Lung microvascular endothelial cell (primary cell): ENCODE results near the gene RXRA. TPM values are rescaled to one million over a fixed set of nuclear protein-coding genes. Genes with fewer than 3 reads are reported as not detected.

Source experiments
- DNase-seq, 2 donors: peaks; one replicate each; pipeline versions ENCODE4 v3.0.0 to v3.0.0-alpha.2; 2010; ENCODE audit warnings: low read depth in 2 of 2
- total RNA-seq: library from RNA; depleted of rRNA; stranded (reverse); fragments of >200 nt; gene quantifications from 2 replicates; pipeline ENCODE4 v1.2.1, GENCODE V29; 2014

The RXRA gene
- total RNA-seq, 1 donor from 2014 or later, result 14.9 TPM

DNA sequence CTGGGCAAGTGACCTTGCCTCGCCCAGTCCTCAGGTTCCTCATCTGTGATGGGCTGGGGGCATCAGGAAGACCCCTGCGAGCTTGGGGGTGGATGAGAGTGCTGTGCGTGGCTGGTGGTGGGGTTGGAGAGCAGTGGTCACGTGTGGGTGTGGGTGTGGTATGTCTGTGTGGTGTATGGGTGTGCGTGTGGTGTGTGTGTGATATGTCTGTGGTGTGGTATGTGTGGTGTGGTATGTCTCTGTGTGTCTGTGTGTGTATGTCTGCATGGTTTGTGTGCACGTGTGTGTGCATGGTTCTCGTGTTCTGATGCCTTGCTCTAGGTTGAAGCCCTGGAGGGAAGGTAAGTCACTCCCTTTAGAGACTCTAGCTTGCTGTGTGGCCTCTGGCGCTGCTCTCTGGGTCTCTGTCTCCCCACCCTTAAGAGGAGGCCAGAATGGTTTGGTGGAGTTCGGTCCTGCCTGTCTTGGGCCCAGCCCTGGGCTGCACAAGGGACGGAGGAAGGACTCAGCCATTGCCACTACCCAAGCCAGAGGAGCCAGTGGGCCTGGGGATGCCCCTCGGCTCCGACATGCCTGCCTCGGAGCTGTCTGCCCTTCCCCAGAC lies 87.0 kb downstream of the RXRA start:
- DNase-seq, result peak; percentile 22

DNA sequence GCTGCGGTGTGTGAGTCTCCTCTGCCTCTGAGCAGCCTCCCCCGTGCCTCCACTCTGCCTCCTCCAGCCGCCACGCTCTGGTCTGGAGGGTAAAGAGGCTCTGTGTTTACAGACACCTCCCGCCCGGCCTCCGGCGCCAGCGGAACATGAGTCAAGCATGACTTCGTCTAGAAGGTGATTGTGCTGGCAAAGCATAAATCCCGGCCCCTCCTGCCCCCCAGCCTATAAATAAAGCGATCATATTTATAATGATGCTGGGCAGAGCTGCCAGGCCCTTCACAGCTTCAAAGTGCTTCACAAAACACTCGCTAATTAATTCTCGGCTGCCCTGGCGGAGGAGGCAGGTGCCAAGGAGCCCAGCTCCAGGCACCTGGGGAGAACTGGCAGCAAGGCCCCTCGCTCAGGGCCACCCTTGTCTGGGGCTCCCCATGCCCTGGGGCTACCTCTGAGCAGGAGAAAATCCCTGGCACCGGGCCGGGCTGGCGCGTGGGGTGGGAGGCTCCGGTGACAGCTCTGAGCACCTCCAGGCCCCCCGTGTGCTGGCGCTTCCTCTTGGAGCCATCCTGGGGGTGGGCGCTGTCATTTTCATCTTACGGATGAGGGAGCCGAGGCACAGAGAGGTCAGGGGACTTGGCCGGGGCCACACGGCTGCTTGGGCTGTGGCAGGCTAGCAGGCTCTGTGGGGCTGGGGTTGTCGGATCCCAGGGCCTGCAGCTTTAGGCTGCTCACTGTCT lies 87.8 kb downstream of the RXRA start:
- peak; percentile 62 to 95 for DNase-seq

DNA sequence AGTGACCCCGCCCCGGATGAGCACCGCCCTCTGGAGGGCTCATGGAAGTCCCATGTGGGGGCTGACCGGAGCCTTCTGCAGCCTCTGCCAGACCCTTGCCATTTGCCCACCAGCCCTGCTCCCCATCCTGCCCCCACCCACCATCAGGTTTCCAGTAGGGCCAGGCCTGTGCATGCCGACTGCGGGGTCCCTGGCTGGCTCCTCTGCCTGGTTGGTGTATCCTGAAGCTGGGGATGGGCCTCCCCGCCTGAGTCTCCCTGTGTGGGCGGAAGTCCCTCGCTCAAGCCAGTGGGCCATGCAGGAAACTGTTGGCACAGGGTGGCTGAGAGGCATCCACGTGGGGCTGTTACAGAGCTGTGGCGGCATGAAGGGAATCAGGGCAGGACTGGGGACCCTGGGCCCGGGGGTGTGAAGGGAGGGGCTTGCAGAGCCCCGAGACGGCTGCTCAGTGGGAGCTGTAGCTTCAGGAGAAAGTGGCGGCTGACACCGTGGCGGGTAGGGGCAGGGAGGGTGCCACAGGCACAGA lies 88.7 kb downstream of the RXRA start:
- DNase-seq, result no peak

DNA sequence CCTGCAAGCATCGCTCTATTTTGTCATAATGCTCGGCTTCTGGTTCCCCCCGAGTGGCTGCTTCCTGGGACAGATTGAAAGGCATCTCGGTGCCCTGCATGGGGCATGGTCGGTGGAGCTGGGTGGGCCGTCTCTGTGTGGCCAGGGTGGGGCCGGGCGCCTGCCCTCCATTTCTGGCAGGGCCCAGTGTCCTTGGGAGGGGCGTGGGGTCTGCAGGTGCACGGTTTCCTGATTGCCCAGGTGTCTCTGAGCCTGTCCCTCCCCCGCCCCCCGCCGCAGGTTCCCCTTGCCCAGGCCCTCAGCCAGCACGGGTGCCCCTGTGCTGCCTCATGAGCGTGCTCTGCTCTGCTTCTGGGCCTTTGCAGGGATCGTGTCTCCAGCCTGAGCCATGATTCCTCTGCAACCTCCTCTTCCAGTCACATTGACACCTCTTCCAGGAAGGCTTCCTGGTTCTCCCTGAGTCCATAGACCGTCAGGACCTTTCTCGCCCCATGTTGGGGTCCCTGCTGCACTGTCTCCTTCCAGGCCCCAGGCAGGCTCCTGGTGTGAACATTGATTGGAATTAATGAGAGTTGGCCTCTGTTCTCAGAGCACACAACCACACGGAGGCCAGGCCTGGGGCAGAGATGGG lies 90.2 kb downstream of the RXRA start:
- DNase-seq, result no peak

DNA sequence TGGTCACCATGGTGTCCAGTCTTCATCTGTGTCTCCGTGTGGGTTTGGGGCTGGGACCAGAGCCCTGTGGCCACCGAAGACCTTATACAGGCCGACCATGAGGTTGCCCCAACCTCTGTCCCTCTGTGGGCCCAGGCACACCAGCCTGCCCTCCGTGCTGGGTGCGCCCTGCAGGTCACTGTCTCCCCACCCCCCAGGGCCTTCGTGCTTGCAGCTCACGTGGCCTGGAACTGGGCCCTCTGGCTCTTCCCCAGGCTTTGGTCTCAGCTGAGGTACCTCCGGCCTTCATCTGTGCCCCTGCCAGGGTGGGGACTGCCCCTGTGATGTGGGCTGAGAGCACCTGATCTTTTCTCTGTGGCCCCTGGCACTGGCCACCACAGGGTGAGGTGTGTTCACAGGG lies 92.1 kb downstream of the RXRA start:
- no peak for DNase-seq

DNA sequence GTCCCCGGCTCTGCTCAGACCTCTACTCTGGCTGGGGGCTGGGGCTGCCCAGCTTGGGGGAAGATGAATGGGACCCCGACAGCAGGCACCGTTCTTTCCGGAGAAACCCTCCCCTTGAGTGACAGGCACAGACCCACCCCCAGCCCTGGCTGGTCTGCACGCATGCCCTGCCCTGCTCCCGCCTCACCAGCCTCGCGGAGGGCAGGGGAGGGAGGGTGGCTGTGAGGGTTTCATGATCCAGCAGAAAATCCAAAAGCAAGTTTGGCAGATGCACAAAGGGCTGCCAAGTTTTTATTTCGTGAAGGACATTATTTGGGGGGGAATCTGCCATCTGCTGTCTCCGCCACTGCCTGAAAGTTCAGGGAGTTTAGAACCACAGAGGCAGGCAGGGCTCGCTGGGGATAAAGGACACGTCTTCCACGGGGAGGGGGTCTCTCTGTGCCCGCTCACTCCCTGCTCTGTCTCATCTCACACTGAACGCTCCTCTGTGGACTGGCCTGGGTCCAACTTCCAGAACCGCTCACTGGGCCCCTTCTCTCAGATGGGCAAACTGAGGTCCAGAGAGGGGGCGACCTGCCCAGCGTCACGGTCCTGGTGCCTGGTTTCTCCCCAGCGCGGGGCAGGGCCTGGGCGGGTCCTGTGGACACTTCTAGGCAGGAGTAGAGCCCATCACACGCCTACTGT lies 92.9 kb downstream of the RXRA start:
- no peak for DNase-seq

DNA sequence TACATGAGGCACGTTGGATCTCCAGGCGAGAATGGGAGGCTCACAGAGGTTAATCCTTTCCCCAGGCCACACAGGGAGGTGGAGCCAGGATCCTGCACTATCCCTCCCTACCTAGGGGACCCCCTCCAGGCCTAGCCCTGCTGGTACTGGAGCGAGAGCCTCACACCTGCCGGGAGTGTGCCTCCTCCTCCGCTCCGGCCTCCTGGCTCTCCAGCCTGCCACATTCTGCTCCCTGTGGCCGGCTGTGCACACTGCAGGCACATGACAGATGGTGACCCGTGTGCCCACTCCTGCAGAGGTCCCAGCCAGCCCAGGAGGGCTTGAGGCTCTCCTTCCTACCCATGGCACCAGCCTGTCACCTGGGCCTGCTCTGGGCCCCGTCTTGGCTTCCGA lies 93.4 kb downstream of the RXRA start:
- DNase-seq, result peak in 1 of 2 donors; percentile 45

DNA sequence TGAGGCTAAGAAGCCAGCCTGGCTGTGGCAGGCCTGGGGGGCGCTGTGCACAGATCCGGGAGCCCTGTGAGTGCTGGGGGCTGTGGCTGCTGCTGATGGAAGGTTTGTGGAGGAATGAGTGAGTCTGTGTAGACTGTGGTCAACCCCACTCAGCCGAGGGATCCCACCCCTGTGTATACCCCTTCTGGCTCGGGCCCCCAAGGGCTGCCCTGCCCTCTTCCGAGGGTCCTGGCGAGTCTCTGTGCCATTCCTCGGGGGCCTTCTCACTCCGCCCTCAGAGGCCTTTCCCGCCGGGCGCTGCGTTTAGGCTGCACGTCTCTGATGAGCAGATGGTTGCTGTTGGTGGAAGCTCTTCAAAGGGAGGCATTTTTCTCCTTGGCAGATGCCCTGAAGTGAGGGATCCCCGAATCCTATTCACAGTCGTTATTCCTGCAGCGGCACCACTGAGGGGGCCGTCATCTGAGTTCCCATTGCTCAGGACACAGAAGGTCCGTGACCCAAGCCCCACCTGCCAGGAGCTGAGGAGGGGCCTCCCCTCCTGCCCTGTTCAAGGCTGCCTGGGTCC lies 94.1 kb downstream of the RXRA start:
- no peak for DNase-seq

DNA sequence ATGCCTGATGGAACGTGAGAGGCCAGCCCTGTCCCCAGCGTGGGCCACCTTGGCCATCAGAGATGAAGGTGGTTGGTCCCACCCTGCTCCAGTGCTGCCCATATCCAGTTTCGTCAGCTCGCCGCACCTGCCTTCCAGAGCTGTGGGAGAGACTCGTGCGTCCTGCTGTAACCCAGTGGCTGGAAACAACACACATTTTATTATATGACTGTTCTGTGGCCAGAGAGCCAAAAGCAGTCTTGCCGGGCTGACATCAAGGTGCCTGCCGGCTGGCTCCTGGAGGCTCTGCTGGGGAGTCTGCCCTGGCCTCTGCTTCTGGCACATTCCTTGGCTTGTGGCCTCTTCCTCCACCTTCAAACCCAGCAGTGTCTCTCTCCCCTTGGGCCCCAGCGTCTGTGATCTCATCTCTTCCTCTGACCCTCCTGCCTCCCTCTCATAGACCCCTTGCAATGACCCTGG lies 94.7 kb downstream of the RXRA start:
- no peak for DNase-seq

DNA sequence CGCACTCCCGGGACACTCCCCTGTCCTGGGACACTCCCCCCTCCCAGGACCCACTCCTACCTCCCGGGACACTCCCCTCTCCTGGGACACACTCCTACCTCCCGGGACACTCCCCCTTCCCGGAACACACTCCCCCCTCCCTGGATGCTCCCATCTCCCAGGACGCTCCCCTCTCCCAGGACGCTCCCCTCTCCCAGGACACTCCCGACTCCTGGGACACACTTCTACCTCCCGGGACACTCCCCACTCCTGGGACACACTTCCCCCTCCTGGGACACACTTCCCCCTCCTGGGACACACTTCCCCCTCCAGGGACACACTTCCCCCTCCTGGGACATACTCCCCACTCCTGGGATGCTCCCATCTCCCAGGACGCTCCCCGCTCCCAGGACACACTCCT lies 95.6 kb downstream of the RXRA start:
- no peak for DNase-seq

DNA sequence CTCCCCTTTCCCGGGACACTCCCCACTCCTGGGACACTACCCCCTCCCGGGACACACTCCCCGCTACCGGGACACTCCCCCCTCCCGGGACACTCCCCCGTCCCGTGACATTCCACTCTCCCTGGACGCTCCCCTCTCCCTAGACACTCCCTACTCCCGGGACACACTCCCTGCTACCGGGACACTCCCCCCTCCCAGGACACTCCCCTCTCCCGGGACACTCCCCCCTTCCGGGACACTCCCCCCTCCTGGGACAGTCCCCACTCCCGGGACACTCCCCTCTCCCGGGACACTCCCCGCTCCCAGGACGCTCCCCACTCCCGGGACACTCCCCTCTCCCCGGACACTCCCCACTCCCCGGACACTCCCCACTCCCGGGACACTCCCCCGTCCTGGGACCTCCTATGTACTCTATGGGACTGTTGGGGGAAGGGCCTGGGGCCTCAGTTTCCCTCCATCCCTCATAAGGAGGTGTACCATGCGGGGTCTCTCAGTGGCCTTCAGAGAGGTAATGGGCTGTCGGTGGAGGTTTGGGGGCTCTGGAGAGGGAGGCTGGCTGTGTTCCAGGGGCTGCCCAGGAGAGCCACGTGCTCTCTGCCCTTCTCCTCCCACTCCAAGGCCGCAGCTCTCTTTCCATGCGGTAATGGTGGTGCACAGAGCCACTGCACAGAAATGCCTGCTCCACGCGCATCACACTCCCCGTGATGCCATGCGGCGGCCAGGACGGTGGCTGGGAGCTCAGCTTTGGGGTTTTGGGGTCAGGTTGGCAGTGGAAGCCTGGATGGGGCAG lies 96.2 kb downstream of the RXRA start:
- DNase-seq, result peak in 1 of 2 donors; percentile 28

DNA sequence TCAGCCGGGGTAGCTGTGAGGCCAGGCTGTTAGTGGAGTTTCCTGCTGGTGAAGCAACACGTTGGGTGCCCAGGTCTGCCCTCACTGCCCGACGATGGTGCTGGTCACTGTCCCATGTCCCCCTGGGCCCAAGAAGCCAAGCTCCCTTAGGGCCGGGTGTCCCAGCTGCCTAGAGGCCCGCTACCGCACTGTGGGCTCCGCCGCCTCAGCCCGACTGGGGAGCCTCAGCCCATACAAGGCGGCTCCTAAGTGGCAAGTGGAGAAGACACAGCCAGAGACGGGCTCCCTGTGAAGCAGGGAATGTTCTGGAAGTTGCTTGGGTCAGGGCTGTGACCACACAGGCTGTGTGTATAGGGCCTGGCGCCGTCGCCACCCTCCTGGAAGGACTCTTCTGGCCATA lies 96.9 kb downstream of the RXRA start:
- DNase-seq, result no peak

DNA sequence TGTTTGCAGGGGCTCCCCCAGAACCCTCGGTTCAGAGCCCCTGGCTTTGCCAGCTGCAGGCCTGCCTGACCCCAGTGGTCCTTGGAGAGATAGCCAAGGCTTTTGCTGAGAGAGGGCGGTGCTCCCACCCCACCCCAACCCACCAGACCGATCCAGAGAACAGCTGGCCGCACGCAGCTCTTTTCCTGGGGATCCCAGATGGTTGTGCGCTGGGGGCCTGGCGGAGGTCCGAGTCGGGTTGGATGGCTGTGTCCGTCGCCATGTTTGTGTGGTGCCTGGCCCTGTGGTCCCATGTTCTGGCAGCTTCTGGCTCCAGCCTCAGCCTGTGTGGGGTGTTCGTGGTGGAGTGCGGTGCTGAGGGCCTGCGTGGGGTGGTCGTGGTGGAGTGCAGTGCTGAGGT lies 97.5 kb downstream of the RXRA start:
- no peak for DNase-seq

DNA sequence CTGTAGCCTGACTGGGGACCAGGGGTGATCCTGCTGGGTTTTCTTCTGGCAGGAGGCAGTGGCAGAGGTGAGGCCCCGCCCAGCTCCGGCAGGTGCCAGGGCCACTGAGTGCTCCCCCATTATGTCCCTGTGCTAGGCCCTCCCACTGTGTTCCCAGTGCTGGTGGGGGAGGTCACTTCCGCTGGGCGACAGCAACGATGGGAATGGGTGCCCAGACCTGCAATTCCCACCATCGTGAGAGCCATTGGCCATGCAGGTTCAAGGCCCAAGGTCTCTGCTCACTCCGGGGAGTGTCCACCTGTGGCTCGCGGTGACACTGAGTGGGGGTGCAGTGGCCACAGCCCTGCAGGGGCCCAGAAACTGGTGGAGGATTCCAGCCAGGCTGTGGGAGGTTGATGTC lies 98.6 kb downstream of the RXRA start:
- no peak for DNase-seq

DNA sequence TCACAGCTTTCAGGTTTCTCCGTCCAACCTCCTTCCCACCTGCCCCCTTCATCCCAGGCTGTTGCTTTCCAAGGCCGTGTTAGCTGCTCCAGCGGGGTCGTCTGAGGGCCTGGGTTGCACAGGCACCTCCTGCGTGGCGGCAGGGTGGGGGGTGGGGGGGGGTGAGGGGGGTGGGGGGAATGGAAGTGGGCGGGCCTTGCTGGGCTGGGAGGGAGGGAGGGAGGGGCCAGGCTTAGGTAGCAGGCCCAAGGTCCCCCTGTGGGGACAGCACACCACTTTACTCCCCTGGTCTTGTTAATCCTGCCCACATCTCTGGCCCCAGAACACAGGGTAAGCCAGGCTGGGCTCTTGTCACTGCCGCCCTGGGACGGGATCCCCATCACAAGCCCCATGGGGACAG lies 99.1 kb downstream of the RXRA start:
- no peak for DNase-seq

DNA sequence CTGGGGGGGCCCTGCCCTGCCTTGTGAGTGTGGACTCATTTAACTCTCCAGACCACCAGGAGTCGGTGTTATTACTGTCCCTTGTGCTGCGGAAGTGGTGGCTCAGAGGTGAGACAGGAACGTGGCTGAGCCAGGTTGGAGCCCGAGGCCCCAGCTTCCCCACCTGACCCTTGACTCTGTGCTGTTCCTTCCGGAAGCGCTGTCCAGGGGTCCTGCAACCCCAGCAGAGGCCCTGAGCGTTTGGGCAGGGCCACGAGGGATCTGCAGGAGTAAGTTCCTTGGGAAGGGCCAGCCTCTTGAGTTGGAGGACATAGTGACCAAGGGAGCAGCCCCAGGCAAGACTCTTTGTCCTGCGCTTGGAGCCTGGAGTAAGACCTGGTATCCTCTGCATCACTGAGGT lies 99.6 kb downstream of the RXRA start:
- no peak for DNase-seq

DNA sequence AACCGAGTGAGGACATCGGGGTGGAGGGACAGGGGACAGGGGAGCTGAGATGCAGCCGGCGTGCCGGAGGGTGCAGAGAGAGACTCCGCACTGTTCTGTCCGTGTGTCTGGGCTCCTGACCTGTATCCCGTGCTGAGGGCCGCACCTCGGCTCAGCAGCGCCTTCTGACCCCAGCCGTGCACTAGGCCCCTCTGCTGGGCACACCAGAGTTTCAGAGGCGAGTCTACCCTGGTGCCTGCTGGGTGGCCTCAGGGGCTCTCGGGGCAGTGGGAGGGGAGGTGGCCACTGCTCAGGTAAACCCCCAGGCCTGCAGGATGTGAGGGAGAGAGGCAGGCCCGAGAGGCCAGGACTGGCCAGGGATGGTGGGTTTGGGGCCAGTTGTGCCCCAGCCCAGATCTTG lies 100.2 kb downstream of the RXRA start:
- no peak for DNase-seq

DNA sequence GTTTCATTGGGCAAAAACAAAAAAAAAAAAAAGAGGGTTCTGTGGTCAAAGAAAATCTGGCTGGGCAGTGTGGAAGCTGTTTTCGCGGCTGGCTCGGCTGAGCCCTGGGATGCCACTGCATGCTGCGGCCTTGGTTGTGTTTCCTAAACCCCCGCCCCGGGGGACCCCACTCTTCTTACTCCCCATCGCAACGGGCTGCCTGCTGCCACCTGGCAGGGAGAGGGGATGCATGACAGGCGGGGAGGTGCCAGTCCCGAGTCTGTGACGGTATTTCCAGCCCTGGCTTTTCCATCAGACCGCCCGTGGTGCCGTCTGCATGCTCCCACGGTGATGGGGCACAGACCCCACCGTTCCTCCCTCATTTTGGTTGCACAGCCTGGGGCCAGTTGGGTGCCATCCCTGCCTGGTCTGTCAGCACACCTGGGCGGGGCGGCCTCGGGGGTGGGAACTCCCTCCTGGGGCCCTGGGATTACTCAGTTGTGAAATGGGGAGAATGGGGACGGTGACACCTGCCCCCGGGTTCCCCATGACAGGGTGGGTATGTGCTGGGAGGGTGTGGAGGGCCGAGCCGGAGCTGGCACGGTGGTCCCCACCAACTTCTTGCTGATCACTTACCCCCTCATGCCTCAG lies 101.0 kb downstream of the RXRA start:
- no peak for DNase-seq

DNA sequence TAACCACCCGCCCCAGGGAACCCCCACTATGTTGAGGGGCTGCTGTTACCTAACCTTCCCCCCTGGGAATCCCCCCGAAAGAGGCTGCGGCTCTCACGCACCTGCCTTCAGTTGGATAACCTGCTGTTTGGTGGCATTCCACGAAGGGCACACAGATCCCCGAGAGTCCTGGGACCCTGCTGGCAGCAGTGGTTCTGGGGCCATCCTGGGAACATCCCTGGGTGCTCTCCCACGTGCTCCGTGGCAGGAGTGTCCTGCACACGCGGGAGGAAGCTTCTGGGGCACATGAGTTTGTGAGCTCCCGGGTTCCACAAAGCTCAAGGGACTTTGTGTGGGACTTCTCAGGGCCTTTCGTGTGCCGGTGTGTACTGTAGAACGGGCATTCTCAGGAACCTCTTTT lies 102.3 kb downstream of the RXRA start:
- DNase-seq, result no peak

DNA sequence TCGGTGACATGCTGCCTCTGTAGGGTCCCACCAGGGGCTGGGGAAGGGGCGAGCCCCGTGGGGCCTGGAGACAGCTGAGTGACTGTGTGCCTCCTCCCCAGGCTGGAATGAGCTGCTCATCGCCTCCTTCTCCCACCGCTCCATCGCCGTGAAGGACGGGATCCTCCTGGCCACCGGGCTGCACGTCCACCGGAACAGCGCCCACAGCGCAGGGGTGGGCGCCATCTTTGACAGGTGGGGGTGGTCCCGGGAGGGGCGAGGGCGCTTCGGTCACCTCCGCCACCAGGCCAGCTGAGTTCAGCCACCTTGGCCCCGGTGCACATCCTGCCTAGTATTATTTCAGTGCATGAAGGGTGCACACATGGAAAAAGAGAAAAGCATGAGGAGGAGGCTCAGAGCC lies 102.8 kb downstream of the RXRA start:
- no peak for DNase-seq

DNA sequence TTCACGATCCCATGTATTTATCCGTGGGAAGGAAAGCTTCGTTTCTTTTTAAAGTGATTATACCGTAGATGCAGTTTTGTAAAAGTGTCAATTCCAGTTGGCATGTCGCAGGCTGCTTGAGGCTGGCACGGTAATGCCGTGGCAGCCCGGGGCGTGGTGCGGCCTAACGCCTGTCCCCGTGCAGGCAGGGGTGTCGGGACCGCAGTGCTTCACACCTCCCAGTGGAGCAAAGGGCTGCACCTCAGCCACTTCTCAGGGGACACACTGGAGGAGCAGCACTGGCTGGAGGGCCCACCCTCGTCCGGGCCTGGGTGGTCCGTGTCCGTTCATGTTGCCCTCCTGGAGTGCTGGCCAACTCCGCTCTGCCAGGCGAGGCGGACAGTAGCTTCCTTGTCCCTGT lies 103.2 kb downstream of the RXRA start:
- no peak for DNase-seq
